K562 (cell line): ENCODE results near the gene OPN1MW2.
"Not testable (repeated sequence)": the region's sequence is repeated elsewhere in the genome, so short reads cannot be mapped to it uniquely, and the experiment has no call there.

Source experiments
- EZH2 ChIP-seq: IDR thresholded peaks from 2 replicates; pipeline ENCODE4 v1.6.1; 2012; ENCODE audit warnings: low read depth, mild to moderate bottlenecking, inconsistent platforms, low read length, borderline replicate concordance
- FOXK2 ChIP-seq, 2 experiments: fragments of 450-650 bp; IDR thresholded peaks in 1 of 2; conservative IDR thresholded peaks in 1 of 2; 2 replicates each; pipeline ENCODE4 v1.6.1; 2016; ENCODE audit warnings: low read depth in 2 of 2, mild to moderate bottlenecking in 1 of 2
- NEUROD1 ChIP-seq: fragments of 150-350 bp; IDR thresholded peaks from 2 replicates; pipeline ENCODE4 v1.6.1; 2014; ENCODE audit warnings: borderline replicate concordance, low read length, low read depth; ENCODE audit not compliant: partially characterized antibody
- POLR2A ChIP-seq: fragments of 450-650 bp; conservative IDR thresholded peaks from 2 replicates; pipeline ENCODE4 v1.6.1; 2016
- PREB ChIP-seq: sonication (generic); formaldehyde crosslinking; IDR thresholded peaks from 2 replicates; pipeline ENCODE4 v1.8.1; 2023; ENCODE audit warnings: mild to moderate bottlenecking, missing genetic modification reagents
- TSC22D4 ChIP-seq: fragments of 450-650 bp; IDR thresholded peaks from 2 replicates; pipeline ENCODE4 v1.6.1; 2016; ENCODE audit warnings: missing genetic modification characterization, missing biosample characterization, control low read depth
- ZNF224 ChIP-seq: sonication (generic); formaldehyde crosslinking; IDR thresholded peaks from 2 replicates; pipeline ENCODE4 v1.8.0; 2022; ENCODE audit warnings: mild to moderate bottlenecking, missing genetic modification reagents
- ZNF449 ChIP-seq: fragments of 250-450 bp; sonication (Bioruptor Pico); IDR thresholded peaks from 2 replicates; pipeline ENCODE4 v1.8.0; 2022; ENCODE audit warnings: moderate library complexity, mild to moderate bottlenecking, inconsistent platforms
- TF ChIP-seq, protein P1 (sequence below): sonication (generic); formaldehyde crosslinking; IDR thresholded peaks from 2 replicates; pipeline ENCODE4 v1.8.0; 2023; ENCODE audit warnings: missing genetic modification reagents, mild to moderate bottlenecking, borderline replicate concordance
- TF ChIP-seq, protein P2 (sequence below), 3 experiments: IDR thresholded peaks in 2 of 3; conservative IDR thresholded peaks in 1 of 3; 2 replicates each; pipeline ENCODE4 v1.5.1; 2011 to 2012; ENCODE audit warnings: low read length in 3 of 3, mild to moderate bottlenecking in 3 of 3, control low read depth in 2 of 3, improper control_type of control experiment in 1 of 3, inconsistent platforms in 1 of 3, low read depth in 1 of 3, mixed read lengths in 1 of 3, moderate library complexity in 1 of 3; ENCODE audit not compliant: insufficient read depth in 2 of 3

DNA sequence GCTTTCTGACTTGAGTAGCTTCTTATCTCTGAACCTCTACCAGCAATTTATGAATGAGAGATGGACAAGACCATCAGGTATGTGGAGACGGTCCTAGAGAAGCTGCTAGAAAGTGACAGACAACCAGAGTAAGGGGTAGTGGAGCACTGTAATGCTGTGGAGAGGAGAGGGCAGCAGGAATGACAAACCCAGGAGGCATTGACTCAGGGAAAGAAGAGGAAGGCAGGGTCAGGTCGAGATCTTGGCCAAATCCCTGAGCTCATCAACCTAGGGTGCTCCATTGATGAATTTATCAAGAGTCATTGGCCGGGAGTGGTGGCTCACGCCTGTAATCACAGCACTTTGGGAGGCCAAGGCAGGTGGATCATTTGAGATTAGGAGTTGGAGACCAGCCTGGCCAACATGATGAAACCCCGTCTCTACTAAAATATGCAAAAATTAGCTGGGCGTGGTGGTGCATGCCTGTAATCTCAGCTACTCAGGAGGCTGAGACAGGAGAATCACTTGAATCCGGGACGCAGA is 20.5 kb downstream of the OPN1MW2 start:
- TF ChIP-seq PREB (CRISPR knock-in tag); EZH2; POLR2A; ZNF224 (CRISPR knock-in tag); ZNF449 (CRISPR knock-in tag); NEUROD1; TSC22D4 (tag); FOXK2 (conservative IDR thresholded peaks at IDR 0.05 in 1 of 2, IDR thresholded peaks at IDR 0.05 in 1 of 2; ENCODE audit: low read depth in 2 of 2): not testable (repeated sequence)
- TF ChIP-seq, protein P1, sequence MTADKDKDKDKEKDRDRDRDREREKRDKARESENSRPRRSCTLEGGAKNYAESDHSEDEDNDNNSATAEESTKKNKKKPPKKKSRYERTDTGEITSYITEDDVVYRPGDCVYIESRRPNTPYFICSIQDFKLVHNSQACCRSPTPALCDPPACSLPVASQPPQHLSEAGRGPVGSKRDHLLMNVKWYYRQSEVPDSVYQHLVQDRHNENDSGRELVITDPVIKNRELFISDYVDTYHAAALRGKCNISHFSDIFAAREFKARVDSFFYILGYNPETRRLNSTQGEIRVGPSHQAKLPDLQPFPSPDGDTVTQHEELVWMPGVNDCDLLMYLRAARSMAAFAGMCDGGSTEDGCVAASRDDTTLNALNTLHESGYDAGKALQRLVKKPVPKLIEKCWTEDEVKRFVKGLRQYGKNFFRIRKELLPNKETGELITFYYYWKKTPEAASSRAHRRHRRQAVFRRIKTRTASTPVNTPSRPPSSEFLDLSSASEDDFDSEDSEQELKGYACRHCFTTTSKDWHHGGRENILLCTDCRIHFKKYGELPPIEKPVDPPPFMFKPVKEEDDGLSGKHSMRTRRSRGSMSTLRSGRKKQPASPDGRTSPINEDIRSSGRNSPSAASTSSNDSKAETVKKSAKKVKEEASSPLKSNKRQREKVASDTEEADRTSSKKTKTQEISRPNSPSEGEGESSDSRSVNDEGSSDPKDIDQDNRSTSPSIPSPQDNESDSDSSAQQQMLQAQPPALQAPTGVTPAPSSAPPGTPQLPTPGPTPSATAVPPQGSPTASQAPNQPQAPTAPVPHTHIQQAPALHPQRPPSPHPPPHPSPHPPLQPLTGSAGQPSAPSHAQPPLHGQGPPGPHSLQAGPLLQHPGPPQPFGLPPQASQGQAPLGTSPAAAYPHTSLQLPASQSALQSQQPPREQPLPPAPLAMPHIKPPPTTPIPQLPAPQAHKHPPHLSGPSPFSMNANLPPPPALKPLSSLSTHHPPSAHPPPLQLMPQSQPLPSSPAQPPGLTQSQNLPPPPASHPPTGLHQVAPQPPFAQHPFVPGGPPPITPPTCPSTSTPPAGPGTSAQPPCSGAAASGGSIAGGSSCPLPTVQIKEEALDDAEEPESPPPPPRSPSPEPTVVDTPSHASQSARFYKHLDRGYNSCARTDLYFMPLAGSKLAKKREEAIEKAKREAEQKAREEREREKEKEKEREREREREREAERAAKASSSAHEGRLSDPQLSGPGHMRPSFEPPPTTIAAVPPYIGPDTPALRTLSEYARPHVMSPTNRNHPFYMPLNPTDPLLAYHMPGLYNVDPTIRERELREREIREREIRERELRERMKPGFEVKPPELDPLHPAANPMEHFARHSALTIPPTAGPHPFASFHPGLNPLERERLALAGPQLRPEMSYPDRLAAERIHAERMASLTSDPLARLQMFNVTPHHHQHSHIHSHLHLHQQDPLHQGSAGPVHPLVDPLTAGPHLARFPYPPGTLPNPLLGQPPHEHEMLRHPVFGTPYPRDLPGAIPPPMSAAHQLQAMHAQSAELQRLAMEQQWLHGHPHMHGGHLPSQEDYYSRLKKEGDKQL (CRISPR knock-in tag), result not testable (repeated sequence)
- TF ChIP-seq, protein P2, sequence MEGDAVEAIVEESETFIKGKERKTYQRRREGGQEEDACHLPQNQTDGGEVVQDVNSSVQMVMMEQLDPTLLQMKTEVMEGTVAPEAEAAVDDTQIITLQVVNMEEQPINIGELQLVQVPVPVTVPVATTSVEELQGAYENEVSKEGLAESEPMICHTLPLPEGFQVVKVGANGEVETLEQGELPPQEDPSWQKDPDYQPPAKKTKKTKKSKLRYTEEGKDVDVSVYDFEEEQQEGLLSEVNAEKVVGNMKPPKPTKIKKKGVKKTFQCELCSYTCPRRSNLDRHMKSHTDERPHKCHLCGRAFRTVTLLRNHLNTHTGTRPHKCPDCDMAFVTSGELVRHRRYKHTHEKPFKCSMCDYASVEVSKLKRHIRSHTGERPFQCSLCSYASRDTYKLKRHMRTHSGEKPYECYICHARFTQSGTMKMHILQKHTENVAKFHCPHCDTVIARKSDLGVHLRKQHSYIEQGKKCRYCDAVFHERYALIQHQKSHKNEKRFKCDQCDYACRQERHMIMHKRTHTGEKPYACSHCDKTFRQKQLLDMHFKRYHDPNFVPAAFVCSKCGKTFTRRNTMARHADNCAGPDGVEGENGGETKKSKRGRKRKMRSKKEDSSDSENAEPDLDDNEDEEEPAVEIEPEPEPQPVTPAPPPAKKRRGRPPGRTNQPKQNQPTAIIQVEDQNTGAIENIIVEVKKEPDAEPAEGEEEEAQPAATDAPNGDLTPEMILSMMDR (IDR thresholded peaks at IDR 0.05 in 2 of 3, conservative IDR thresholded peaks at IDR 0.05 in 1 of 3; ENCODE audit: insufficient read depth in 2 of 3, low read depth in 1 of 3, low read length in 3 of 3), result not testable (repeated sequence)
